ENCODE results near the gene SBK1. TPM values are rescaled to one million over a fixed set of nuclear protein-coding genes. Genes with fewer than 3 reads are reported as not detected.
"Not testable (repeated sequence)": the region's sequence is repeated elsewhere in the genome, so short reads cannot be mapped to it uniquely, and the experiment has no call there.

SBK1 gene
- total RNA-seq (1.8 and 4.2 TPM in 2 replicates), polyA plus RNA-seq (9.7 and 10.8 TPM in 2 replicates)

- WGBS (ENCODE audit: low lambda C conversion rate, missing lambda C conversion rate): 5% methylated on average over 26 of the region's 88 CpGs
- Histone ChIP-seq H2AFZ (peak within 1 kb of the TSS; percentile 81), H3K36me3 (replicated peaks; ENCODE audit: insufficient read depth, low read depth) (no peaks in the 10 kb centered on the region), H3K9me3 (ENCODE audit: low read depth) (no peaks in the 10 kb centered on the region), H3K27ac (peak within 1 kb of the TSS; percentile 74), H3K4me1 (ENCODE audit: insufficient read depth) (no peaks in the 10 kb centered on the region), H4K20me1 (ENCODE audit: insufficient read depth, poor library complexity, severe bottlenecking) (peaks cover 2% of the 10 kb centered on the region), H3K9me2 (replicated peaks; ENCODE audit: insufficient read depth) (no peaks in the 10 kb centered on the region), H3K79me2 (peaks cover 24% of the 10 kb centered on the region), H3K4me2 (peak within 1 kb of the TSS; percentile 85), H3K4me3 (peak within 1 kb of the TSS; percentile 97), H3K27me3 (no peaks in the 10 kb centered on the region)
- peak; percentile 94 for DNase-seq (ENCODE audit: low spot score)
- TF ChIP-seq EZH2 (IDR thresholded peaks at IDR 0.05; ENCODE audit: borderline replicate concordance) (no peak), EZH2phosphoT487 (IDR thresholded peaks at IDR 0.05; ENCODE audit: low read depth, severe bottlenecking, unreplicated experiment) (no peak)
- TF ChIP-seq, protein P1, sequence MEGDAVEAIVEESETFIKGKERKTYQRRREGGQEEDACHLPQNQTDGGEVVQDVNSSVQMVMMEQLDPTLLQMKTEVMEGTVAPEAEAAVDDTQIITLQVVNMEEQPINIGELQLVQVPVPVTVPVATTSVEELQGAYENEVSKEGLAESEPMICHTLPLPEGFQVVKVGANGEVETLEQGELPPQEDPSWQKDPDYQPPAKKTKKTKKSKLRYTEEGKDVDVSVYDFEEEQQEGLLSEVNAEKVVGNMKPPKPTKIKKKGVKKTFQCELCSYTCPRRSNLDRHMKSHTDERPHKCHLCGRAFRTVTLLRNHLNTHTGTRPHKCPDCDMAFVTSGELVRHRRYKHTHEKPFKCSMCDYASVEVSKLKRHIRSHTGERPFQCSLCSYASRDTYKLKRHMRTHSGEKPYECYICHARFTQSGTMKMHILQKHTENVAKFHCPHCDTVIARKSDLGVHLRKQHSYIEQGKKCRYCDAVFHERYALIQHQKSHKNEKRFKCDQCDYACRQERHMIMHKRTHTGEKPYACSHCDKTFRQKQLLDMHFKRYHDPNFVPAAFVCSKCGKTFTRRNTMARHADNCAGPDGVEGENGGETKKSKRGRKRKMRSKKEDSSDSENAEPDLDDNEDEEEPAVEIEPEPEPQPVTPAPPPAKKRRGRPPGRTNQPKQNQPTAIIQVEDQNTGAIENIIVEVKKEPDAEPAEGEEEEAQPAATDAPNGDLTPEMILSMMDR (IDR thresholded peaks at IDR 0.05; ENCODE audit: poor library complexity): no peak
Measured at GRCh38 chr16:28291651-28292626, at the start of gene SBK1. SBK1 (plus strand) TSS chr16:28292525; CDS start chr16:28317392, 24,867 bp downstream.

GRCh38 chr16:28249483-28249882 lies 42.8 kb upstream of the SBK1 start:
- H3K4me3 ChIP-seq; H3K27ac ChIP-seq; H3K4me1 ChIP-seq (ENCODE audit: insufficient read depth); H3K4me2 ChIP-seq; H3K79me2 ChIP-seq; H2AFZ ChIP-seq; H3K27me3 ChIP-seq; H4K20me1 ChIP-seq (ENCODE audit: insufficient read depth, poor library complexity, severe bottlenecking); H3K9me2 ChIP-seq (replicated peaks; ENCODE audit: insufficient read depth); DNase-seq (ENCODE audit: low spot score); H3K9me3 ChIP-seq (ENCODE audit: low read depth); H3K36me3 ChIP-seq (replicated peaks; ENCODE audit: insufficient read depth, low read depth): not testable (repeated sequence)
- 88% methylated on average over 2 of the region's 2 CpGs for WGBS (ENCODE audit: low lambda C conversion rate, missing lambda C conversion rate)

GRCh38 chr16:28250999-28251398 lies 41.3 kb upstream of the SBK1 start:
- Histone ChIP-seq H3K27me3 (no peaks in the 10 kb centered on the region), H3K9me3 (ENCODE audit: low read depth) (no peaks in the 10 kb centered on the region), H3K9me2 (replicated peaks; ENCODE audit: insufficient read depth) (no peaks in the 10 kb centered on the region), H3K4me3 (no peak overlapping the region), H3K4me1 (ENCODE audit: insufficient read depth) (no peaks in the 10 kb centered on the region), H3K4me2 (no peak overlapping the region), H3K79me2 (no peaks in the 10 kb centered on the region), H4K20me1 (ENCODE audit: insufficient read depth, poor library complexity, severe bottlenecking) (no peaks in the 10 kb centered on the region), H3K36me3 (replicated peaks; ENCODE audit: insufficient read depth, low read depth) (no peaks in the 10 kb centered on the region), H2AFZ (no peak overlapping the region), H3K27ac (no peak overlapping the region)
- DNase-seq (ENCODE audit: low spot score): no peak
- WGBS (ENCODE audit: low lambda C conversion rate, missing lambda C conversion rate): 64% methylated on average over 3 of the region's 3 CpGs
- TF ChIP-seq, protein P1 (IDR thresholded peaks at IDR 0.05; ENCODE audit: poor library complexity): no peak
- TF ChIP-seq EZH2 (IDR thresholded peaks at IDR 0.05; ENCODE audit: borderline replicate concordance): no peak
- TF ChIP-seq EZH2phosphoT487 (IDR thresholded peaks at IDR 0.05; ENCODE audit: low read depth, severe bottlenecking, unreplicated experiment): no peak

GRCh38 chr16:28254158-28254557 lies 38.2 kb upstream of the SBK1 start:
- H3K27me3 ChIP-seq: no peaks in the 10 kb centered on the region
- TF ChIP-seq, protein P1 (IDR thresholded peaks at IDR 0.05; ENCODE audit: poor library complexity): no peak
- TF ChIP-seq EZH2phosphoT487 (IDR thresholded peaks at IDR 0.05; ENCODE audit: low read depth, severe bottlenecking, unreplicated experiment) (no peak), EZH2 (IDR thresholded peaks at IDR 0.05; ENCODE audit: borderline replicate concordance) (no peak)
- DNase-seq (ENCODE audit: low spot score): no peak
- no peak overlapping the region for H2AFZ ChIP-seq
- H3K9me2 ChIP-seq (replicated peaks; ENCODE audit: insufficient read depth): no peaks in the 10 kb centered on the region
- no peaks in the 10 kb centered on the region for H3K9me3 ChIP-seq (ENCODE audit: low read depth)
- no peak overlapping the region for H3K4me3 ChIP-seq
- H3K4me1 ChIP-seq (ENCODE audit: insufficient read depth): no peaks in the 10 kb centered on the region
- H3K4me2 ChIP-seq: no peak overlapping the region
- no peak overlapping the region for H3K27ac ChIP-seq
- no peaks in the 10 kb centered on the region for H4K20me1 ChIP-seq (ENCODE audit: insufficient read depth, poor library complexity, severe bottlenecking)
- H3K79me2 ChIP-seq: no peaks in the 10 kb centered on the region
- 94% methylated on average over 6 of the region's 6 CpGs for WGBS (ENCODE audit: low lambda C conversion rate, missing lambda C conversion rate)
- H3K36me3 ChIP-seq (replicated peaks; ENCODE audit: insufficient read depth, low read depth): no peaks in the 10 kb centered on the region
